Measurements from ENCODE around the gene FOXN1. TPM values are rescaled to one million over a fixed set of nuclear protein-coding genes. Genes with fewer than 3 reads are reported as not detected.
"Not testable (repeated sequence)": the region's sequence is repeated elsewhere in the genome, so short reads cannot be mapped to it uniquely, and the experiment has no call there.

Gene FOXN1
- total RNA-seq, 1 donor from 2014 or later, result not detected

DNA sequence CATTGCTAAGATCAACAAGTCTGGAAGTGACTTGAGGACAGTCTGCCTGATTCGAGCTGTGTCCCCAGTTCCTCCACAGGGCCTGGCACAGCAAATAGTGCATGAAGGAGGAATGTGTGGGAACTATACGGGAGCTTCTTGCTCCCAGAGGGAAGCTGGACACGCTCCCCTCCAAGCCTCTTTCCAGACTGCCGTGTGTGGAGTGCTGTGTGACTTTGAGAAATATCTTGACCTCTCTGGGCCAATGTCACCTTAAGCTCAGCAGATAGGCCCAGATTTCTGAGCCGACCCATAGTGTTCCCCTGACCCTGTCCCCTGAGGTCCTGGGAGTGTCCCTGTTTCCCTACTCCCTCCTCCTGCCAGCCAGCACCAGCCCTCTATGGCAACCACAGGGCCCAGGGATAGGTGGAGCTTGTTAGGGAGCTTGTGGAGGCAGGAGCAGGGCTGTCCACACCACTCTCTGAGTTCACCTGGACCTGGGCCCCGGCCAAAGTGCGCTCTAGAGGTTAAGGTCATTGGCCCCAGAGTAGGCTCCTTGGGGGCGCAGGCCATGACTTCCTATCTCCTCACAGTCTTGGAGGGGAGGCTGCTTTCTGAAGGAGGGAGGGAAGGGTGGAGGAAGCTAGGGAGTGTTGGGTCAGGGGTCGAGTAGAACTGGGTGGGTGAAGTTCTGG is 6.3 kb upstream of the FOXN1 start:
- DNase-seq (ENCODE audit: low read depth in 2 of 2), result no peak

DNA sequence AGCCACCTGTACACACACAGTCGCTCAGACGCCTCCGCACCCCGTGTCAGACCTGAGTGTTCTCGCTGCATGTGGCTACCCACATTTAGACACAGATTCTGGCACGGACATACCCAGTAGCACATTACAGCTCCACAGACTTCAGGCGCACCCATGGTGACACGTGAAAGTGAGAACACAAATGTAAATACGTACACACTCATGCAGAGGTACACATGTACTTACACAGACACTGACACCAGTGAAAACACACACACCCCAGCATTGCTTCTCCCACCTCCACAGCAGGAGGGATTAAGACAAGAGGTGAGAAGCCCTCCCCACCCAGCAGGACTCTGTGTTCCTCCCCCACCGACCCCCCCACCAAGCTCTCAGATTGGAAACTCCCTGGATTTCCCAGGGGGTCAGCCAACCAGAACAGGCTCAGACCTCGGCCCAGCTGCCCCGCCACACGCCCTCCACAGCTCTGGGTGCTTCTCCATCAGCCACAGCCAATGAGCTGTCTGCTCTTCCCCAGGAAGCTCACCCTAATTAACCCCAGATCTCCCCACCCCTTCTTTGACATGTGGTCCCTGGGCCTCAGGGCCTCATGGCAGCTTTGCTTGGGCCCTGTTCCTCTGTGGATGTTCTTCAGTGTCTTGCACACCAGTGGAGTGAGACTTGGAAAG is 5.3 kb upstream of the FOXN1 start:
- DNase-seq (ENCODE audit: low read depth in 2 of 2), result no peak

DNA sequence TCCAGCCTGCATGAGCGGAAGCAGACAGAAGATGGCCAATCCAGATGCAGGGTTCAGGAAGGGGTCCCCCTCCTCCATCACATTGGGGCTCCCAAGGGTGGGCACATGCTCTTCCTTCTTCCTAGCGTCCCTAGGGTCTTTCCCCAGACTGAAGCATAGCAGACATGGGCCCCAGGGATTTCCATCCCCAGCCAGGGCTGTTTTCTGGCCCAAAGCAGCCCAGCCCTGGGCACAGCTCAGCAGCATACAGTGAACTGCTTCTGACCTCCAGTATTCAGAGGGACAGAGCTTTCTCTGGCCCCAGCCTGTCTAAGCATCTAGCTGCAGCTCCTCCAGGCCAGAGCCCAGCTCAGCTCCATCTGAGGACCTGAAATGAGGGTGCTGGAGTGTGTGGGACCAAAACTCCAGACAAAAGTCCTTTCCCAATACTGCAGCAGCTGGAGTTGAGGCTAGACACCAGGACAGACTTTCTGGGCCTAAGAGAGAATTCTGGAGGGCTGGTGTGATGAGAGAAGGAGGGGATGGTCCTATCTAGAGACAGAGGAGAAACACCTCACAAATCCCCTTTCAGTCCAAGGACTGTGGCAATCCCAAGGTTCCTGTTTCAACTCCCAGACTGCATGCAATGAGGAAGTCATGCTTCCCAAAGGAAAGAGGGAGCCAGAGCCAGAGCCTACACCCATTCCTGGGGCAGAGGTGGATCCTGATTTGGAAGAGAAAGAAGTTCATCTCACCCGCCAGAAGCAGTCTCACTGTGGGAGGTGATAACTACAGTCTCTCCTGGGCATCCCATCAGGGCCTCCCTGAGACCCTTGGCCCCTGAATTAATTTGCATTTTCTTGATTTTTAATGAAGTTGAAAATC is 4.5 kb upstream of the FOXN1 start:
- no peak for DNase-seq (ENCODE audit: low read depth in 2 of 2)

DNA sequence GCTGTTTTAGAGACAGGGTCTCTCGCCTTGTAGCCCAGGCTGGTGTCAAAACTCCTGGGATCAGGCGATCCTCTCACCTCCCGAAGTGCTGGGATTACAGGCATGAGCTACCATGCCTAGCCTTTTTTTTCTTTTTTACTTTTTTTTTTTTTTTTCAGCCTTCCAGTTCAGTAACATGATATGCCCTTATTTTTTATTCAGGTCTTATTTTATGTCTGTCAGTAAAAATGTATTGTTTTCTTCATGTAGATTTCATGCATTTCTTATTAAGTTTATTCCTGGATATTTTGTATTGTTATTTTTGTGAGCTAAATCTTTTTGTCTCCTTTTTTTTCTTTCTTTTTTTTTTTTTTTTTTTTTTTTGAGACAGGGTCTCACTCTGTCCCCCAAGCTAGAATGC is 2.7 kb upstream of the FOXN1 start:
- DNase-seq (ENCODE audit: low read depth in 2 of 2), result no peak

DNA sequence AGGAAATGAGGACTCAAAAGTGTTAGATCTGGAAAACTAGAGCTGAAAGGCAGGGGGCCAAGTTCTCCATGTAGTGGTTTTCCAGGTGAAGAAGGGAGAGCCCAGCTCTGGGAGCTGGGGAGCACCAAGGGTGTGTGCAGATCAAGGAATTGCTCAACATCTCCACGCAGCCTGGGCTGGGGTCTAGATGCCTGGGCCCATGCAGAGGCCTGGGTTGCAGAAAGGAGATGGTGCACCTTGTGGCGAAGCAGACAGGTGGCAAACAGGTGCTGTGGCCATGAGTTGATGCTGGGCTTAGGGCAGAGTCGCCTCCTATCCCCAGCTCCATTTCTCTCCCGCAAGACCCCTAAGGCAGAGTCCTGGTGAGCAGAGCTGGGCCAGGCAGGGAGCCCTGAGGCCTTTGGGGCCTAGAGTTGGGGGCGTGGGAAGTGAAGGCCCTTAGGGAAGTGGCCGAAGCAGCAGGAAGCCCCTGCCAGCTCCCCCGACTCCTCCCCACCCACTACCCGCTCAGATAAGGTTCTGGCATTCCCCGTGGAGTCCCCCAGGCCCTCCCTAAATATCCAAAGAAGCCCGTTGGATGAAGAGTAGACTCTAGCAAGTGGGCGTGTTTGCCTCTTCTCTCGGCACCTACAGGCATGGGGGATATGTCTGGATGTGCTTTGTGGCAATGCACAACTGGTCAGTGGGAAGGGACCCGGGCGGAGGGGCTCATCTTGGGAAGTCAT is 777 bp downstream of the FOXN1 start:
- no peak for DNase-seq (ENCODE audit: low read depth in 2 of 2)

DNA sequence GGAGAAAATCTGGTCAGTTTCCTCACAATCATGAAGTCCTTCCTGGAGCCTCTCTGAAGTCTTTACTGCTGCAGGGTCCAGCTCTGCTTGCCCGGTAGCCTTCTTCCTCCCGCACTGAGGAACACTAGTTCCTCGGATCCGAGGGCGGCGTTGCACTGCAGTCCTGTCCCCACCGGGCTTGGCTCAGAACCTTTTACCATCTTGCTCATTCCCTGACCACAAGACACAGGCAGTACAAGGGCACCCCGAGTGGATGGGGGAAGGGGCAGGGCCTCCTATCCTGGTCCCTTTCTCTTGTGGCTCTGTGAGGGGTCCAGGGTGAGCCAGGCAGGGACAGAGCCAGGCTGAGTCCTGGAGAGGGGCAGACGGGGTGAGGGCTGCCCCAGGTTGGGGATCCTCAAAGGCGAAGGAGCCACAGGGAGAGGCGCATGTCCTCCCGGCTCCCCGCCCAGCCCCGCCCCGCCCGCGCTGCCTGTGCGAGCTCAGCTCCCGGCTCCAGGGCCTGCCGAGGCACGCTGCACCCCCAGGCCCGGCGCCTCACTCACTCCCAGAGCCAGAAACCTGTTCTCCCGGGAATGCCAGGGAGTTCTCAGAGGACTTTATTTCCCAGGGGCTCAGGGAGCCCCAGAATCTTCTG is 1.5 kb downstream of the FOXN1 start:
- DNase-seq (ENCODE audit: low read depth in 2 of 2), result no peak

DNA sequence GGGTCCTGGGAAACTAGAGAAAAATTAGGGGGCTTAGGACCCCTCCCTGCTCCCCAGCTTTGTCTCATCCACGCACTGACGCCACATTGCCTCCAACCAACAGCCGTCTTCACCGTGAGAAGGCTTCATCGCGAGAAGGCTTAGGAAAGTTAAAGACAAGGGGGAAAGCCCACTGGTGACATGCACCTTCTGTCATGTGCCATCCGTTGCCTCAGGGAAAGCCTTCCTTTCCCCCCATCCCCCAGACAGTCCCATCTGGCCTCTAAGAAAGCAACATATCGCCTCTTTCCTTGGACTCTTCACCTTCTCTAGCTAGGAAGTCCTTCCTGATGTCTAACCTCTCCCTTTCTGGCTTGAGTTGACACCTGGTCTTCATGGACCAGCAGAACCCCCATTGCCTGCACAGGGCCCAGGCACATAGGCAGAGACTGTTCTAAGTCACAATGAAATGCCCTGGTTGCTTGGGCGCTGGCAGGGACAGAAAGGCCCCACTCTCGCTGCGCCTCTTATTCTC is 2.1 kb downstream of the FOXN1 start:
- no peak for DNase-seq (ENCODE audit: low read depth in 2 of 2)

DNA sequence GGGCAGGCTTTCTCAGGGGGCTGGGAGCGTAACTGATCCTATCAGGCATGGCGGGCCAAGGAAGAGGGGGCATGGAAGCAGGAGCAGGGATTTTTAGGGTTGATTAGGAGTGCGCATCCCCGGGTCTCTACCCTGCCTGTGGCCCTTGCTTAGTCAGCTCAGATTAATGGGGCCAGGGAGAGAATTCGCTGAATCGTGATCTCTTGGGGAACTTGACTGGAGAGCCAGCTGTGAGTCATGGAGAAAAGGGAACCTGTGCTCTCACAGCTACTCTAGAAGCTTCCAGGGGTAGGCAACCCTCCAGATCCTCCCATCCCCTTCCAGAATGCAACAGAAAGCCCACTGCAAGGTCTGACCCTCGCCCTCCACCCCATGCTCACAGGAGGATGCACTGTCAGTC is 3.6 kb downstream of the FOXN1 start:
- DNase-seq (ENCODE audit: low read depth in 2 of 2), result no peak

DNA sequence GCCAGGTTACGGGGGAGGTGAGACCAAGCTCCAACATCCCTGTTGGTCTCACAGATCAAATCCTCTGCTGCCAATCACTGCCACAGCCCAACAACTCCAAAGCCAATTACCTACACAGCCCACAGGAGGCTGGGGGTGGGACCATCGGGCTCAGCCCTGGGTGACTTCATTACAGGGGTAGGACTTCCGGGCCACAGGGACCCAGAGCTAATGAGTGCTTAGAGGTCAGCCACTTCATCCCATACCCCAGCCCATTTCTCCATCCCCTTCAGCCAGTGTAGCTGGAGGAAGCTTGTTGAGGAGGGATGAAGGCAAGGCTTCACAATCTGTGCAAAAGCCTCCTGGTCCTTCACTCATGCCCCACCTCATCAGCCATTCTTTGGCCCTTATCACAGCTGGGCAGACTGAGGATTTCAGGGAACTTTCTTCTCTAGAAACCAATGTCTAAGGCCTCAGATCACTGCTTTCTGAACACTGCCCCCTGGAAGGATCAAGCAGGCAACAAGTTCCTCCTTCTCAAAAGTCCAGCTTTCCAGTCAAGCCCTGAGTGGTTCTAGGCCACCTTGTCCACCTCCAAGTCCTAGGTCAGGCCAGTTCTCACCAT is 5.8 kb downstream of the FOXN1 start:
- no peak for DNase-seq (ENCODE audit: low read depth in 2 of 2)

DNA sequence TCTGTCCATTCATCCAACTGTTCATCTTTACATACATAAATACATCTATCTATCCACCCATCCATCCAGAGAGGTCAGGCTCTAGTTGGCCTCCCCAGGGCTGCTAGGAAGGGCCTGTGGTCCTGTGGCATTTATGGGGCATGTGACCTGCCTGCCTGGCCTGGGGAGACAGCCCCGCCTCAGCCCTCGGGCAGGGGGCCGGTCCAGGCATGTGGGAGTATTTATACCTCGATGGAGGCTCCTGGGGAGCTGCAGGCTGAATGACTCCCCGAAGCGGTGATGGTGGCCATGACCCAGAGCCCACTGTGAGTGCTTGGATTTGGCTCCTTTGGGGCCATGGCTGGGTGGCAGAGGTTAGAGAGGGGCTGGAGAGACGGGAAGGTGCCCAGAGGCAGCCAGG is 7.3 kb downstream of the FOXN1 start:
- DNase-seq (ENCODE audit: low read depth in 2 of 2), result no peak

DNA sequence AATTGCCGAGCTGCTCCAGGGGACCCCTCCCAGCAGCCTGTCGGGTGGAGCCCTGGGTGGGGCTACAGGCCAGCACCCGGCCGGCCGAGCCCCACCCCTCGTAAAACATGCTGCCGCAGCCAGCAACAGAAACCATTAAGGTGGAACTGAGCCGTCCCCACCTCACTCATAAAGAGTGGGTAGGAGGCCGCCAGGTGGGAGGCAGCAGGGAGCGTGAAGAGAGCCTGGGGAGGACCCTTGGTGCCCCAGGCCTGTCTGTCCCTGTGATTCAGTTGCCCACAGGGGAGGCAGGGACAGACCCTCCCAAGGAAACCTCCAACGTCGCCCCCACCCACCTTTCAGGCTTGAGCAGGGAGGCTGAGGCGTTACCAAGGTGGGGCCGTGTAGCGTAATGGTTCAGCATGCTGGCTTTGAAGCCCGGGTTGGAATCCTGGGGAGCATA is 8.4 kb downstream of the FOXN1 start:
- DNase-seq (ENCODE audit: low read depth in 2 of 2), result no peak

DNA sequence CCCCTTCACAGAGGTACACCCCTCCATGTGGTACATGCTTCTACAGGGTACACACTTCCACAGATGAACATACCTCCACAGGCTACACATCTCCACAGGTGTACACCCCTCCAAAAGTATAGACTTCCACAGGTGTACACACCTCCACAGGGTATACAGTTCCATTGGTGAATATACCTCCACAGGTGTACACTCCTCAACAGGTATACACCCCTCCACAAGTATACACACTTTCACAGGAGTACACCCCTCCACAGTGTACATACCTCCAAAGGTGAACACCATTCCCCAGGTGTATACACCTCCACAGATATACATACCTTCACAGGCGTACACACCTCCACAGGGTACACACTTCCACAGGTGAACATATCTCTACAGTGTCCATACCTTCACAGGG is 9.4 kb downstream of the FOXN1 start:
- DNase-seq (ENCODE audit: low read depth in 2 of 2), result no peak

DNA sequence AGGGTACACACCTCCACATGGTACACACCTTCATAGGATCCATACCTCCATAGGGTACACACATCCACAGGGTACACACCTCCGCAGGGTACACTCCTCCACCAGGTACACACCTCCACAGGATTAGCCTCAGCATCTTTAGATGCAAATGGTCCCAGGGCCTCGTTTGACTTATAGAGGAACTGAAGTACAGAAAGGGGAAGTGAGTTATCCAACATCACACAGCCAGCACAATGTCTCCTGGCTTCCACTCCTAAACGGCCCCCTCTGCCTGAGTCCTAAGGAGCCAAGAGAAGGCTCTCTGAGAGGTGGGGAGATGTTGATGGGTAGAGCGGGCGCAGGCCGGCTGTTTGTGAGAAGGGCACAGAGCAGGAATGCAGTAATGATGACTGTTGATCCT is 12.0 kb downstream of the FOXN1 start:
- no peak for DNase-seq (ENCODE audit: low read depth in 2 of 2)

DNA sequence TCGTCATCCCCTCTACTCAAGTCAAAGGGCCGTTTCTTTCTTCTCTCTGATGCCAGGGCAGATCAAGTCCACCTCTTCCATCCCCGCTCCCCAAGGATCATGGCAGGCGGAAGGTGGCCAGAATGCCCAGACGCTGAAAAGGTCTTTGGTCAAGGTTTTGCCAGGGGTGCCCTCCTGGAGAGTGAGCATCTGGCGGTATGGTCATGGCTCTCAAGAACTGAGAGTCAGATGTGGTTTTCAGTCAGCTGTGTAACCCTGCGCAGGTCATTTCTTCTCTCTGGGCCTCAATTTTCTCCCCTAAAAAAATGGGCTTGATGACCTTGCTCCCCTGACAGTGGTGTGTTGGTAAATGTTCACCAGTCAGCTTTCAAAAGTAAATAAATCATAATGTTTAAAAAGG is 12.4 kb downstream of the FOXN1 start:
- DNase-seq (ENCODE audit: low read depth in 2 of 2), result no peak

DNA sequence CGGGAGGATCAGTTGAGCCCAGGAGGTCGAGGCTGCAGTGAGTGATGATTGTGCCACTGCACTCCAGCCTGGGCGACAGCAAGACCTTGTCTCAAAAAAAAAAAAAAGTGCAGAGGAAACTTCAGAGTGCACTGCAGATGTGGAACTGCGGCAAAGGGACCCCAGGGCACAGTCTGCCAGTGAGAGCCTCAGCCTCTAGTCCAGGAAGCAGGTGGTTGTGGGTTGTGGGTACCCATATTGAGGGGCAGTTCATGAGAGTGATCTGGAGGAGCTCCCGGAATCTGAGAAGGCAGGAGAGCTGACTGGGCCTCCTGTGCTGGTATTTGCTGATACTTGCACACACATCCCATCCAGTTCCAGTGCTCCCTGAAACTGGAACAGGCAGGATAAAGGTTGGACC is 13.1 kb downstream of the FOXN1 start:
- no peak for DNase-seq (ENCODE audit: low read depth in 2 of 2)

DNA sequence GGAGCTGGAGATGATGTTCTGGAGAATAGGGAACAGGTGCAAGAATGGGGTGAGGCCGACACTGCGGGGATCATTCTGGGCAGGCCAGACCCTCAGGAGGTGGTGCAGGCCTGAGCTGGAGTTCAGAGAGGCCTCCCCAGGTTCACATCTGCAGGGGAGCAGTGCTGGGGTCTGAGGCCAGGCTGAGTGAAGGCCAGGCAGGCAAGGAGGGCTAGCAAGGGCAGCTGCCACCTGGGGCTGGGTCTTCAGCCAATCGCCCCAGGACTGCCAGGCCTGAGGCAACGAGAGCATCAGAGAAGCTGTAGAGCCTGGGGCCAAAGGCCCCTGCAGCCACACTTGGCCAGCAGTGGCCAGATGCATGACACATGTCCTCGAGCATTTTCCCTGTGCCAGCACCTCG is 14.5 kb downstream of the FOXN1 start:
- DNase-seq (ENCODE audit: low read depth in 2 of 2), result no peak

DNA sequence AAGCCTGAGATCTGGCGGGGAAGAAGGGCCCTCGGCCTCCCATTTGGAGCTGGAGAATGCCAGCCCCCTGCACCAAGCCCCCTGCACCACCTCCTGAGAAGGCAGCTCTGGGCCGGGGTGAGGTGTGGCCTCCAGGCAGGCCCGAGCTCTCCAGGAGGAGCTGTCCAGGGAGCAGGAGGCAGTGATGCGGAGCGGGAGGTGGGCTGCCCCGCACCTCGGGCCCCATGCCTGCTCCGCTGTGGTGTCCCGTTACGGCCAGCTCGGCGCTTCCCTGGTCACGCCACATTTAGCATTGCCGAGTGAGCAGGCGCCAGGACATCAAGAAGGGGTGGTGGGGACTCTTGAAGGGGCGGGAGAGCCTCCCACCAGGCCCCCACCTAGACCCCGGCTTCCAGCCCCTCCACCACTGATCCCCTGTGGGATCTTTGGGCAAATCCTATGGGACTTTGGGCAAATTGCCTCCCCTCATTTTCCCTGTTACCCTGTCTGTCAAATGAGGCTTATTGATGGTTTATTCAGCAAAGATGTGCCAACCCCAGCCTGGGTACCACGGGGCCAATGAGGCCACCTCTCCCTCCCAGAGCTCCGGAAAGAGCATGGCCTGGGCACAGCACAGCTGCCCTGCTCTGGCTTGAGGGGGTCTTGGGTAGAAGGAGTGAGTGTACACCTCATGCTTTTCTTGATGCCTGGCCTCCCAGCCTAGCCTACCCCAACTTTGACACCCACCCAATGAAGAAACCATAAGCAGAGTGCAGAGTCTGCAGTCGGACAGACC is 15.3 kb downstream of the FOXN1 start:
- no peak for DNase-seq (ENCODE audit: low read depth in 2 of 2)

DNA sequence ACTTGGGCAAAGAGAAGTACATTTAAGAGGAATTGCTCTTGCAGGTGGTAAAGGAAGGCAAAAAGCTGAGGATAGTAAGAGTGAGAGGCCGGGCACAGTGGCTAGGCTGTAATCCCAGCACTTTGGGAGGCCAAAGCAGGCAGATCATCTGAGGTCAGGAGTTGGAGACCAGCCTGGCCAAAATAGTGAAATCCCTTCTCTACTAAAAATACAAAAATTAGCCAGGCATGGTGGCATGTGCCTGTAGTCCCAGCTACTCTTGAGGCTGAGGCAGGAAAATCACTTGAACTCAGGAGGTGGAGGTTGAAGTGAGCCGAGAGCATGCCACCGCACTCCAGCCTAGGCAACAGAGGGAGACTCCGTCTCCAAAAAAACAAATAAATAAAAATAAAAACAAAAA is 16.1 kb downstream of the FOXN1 start:
- not testable (repeated sequence) for DNase-seq (ENCODE audit: low read depth in 2 of 2)

DNA sequence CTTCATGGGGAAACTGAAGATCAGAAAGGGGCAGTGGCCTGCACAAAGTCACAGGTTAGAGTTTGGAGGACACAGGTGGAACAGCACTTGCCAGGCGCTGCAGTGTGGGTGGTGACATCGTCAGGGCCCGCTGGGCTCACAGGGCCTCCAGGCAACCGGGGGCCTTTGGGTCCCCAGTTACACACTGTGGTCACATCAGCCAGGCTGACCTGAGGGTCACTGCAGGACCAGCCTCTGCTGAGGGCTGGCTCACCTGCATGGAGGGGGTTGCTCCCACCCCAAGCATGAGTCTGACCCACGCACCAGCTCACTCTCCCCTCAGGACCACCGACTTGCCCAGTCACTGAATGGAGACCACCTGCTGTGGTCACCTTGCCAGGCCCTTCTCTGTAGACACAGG is 17.0 kb downstream of the FOXN1 start:
- no peak for DNase-seq (ENCODE audit: low read depth in 2 of 2)

DNA sequence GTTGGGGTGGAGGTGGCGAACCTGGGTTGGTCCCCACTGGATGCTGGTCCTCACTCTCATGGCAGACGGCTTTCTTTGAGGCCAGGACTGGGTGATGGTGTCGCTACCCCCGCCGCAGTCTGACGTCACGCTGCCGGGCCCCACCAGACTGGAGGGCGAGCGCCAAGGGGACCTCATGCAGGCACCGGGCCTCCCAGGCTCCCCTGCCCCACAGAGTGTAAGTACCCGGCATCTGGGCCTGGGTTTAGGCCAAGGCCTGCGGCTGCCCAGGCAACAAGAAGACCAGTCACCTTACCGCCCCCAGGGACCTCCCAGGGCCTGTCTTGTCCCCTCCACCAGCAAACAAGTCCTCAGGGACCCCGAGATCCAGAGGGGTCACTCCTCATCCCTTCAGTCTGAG is 17.7 kb downstream of the FOXN1 start:
- no peak for DNase-seq (ENCODE audit: low read depth in 2 of 2)
